NCI-H526 treated with DMSO at 0.1 percent for 48 hours (cell line): ENCODE measurements around the gene TMCO4.

Experiments
- DNase-seq: peaks from one replicate; lab custom pipeline; 2025; lab: John Stamatoyannopoulos, UW

The TMCO4 gene

GRCh38 chr1:19775831-19776230 lies 23.9 kb downstream of the TMCO4 start:
- no peak for DNase-seq

GRCh38 chr1:19775317-19775716 lies 24.4 kb downstream of the TMCO4 start:
- no peak for DNase-seq

DNA sequence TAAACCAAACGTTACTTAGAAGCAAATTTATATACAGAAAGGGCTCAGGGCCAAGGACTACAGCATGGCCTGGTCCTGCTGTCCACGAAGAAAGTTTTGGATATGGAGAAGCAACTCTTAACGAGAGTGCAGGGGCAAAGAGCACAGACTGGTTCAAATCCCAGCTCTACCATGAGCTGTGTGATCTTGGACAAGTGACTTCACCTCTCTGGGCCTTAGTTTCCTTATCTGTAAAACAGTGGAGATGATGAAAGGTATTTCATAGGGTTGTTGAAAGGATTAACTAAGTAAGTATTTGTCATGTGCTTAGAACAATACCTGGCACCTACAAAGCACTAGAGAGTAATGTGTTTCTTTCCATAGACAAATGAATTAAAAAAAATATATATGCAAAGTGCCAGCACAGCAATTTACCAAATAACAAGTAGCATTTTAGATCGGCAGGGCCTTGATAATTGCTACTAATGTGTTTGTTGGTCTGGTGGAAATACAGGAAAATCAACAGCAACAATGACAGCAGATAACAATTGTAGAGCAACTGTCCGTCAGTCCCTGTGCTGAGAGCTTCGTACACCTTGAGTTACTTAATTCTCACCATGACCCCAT lies 25.4 kb downstream of the TMCO4 start:
- DNase-seq: no peak

- no peak for DNase-seq
These were observed 26.2 kb downstream of the TMCO4 start for GRCh38 chr1:19773485-19773884.

GRCh38 chr1:19772053-19772452 lies 27.7 kb downstream of the TMCO4 start:
- no peak for DNase-seq

GRCh38 chr1:19771350-19771749 lies 28.4 kb downstream of the TMCO4 start:
- no peak for DNase-seq

GRCh38 chr1:19770436-19771190 lies 29.1 kb downstream of the TMCO4 start:
- DNase-seq: no peak

GRCh38 chr1:19769211-19769932 lies 30.3 kb downstream of the TMCO4 start:
- DNase-seq: no peak

GRCh38 chr1:19768353-19769210 lies 31.1 kb downstream of the TMCO4 start:
- DNase-seq: no peak

- DNase-seq: no peak
These were observed 34.1 kb downstream of the TMCO4 start for GRCh38 chr1:19765623-19766022.

DNA sequence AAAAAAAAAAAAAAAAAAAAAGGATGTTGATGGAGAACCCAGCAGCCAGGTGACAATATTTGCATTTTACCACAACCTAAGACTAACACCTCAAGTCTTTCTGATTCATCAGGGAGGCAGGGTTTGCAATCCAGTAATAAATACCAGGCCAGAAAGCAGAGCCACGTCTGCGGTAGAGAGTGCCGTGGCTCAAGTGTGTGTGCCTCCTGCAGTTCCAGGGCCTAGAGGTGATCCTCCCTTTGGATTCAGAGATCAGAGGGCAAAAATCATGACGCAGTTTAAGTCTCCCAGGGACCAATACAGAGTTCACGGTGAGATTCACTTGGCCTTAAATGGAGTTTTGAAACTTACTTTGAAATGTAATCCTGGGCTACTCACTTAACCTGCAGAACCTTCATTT lies 34.9 kb downstream of the TMCO4 start:
- DNase-seq: no peak

DNA sequence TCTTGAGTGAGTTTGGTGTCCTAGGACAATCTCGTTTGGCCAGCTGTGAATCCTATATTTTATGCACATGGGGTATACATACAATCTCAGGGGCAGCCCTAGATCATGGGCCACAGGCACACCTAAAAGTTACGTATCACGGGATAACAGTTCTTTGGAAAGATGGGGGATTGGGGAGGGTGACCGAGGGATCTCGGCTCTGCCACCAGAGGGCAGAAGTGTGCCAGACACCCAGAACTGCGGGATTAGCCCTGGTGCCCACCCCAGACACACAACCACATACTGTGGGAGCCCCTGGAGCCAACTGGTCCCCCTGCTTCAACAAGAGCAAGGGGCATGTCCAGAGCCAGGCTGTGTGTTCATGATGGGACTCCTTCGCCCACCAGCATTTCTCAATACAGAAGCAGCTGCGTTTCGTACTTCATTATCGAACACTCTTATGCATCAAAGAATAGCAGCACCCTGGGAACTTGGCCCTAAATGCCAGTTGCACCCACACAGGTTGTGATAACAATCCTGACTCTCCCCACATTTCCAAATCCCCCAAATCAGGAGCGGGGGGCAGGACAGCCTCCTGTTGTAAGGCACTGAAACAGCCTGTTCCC lies 37.4 kb downstream of the TMCO4 start:
- DNase-seq: no peak

- no peak for DNase-seq
These were observed 40.0 kb downstream of the TMCO4 start for GRCh38 chr1:19759740-19760089.

DNA sequence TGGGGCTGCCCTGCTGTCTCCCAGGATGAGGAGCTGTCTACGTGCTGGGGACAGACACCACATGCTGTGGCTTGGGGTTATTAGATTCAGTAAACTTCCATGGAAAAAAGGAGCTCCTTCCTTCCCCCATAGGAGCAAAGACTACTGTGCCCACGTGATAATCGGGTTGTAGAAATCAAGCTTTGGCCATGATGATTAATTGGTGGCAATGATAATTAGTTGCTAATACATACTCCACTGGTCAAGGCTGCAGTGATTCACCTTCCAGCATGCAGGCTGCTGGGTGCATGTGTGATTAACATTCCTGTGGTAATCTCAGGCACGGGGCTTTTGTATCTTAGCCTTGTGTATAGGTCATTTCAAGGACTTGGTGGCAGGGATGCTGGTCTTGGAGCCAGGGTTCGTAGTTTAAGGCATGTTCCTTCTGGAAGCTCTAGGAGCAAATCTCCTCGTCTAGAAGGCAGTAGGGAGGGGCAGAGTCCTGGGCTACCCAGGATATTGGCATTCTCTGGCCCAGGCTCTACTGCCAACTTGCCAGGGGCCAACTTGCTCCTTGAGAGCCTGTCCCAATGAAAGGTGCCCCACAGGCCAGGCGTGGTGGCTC lies 41.4 kb downstream of the TMCO4 start:
- no peak for DNase-seq

GRCh38 chr1:19757641-19758040 lies 42.1 kb downstream of the TMCO4 start:
- DNase-seq: no peak

- no peak for DNase-seq
These were observed 43.2 kb downstream of the TMCO4 start for GRCh38 chr1:19756480-19756879.

GRCh38 chr1:19754482-19754881 lies 45.2 kb downstream of the TMCO4 start:
- DNase-seq: no peak

DNA sequence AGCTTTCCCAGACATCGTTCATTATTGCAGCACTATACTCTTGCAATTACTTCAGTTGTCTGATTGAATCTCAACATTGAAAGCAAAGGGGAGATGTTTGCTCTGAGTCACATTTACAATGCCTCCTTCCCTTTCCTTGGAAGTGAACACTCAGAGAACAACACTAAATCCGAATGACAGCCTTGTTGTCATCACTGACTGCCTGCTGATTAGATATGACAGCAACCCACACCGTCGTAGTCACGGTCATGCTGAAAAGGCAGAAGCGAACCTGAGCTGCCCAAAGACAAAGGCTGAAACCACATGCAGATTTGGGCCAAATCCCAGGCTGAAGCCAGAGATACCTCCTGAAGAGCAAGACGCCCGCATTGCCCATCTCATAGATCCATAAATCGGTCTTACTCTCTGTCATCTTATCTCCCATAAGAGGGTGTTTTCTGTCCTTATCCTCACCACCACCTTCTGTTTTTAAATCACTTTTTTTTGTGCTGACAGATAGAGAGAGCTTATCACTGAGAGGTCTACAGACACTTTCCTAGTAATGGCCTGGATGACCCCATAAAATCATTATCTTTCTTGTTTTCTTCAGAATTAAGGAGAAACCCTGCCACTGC lies 47.5 kb downstream of the TMCO4 start:
- DNase-seq: no peak

DNA sequence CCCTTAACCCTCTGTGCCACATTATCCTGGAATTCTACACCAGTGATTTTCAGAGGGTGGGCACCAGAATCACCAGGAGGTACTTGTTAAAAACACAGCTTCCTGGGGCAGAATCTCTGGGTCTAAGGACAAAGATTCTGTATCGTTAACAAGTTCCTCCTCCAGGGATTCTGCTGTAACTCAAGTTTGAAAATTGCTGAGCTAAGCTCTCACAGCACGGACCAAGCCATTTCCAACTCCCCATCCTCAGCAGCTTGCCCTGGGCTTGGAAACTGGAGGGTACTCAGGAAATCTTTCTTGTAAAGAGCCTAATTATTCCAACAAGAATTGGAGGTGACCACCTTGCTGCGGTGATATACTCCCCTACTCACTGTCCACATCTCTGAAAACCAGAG lies 48.8 kb downstream of the TMCO4 start:
- DNase-seq: no peak

DNA sequence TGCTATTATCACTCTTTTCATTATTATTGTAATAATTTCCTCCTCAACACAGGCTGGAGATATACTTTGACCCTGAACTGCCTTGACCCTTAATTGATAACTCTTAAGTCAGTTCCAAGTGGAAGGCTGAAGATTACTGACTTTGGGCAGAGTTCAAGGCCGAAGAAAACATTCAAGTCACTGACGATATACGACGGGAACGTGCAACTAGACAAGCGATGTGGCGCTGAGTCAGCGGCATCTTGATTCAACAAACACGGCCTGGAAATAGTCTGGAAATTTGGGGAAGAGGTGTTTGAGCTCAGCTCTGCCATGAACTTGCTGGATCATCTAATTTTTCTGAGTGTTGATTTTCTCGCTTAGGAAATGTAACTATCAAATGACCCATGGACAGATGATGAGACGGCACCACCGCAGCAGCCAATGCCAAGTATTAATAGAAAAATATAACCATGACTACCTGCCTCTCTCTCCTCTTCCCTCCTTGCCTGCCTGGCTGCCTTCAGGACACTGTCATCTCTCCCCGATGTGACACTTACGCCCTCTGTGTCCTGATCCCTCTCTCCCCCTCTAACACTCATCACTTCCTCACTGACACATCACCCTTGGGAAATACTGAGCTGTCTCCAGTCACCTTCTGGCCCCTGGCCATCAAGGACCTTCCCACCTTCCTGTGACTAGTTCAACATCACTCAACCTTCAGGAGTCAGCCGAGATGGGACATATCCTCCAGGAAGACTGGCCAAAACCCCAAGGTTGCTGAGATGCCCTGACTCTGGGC lies 49.4 kb downstream of the TMCO4 start:
- no peak for DNase-seq
